GM18873 (cell line): ENCODE data around the gene C11orf24.

Experiments
- ATAC-seq: cut with Tn5 transposase; IDR thresholded peaks from one replicate; pipeline ENCODE4 v1.9.1; 2021; ENCODE audit warnings: mild to moderate bottlenecking, moderate library complexity, moderate number of reproducible peaks; ENCODE audit not compliant: unreplicated experiment, low FRiP score

C11orf24 gene

GRCh38 chr11:68271781-68272608 lies at the start of gene C11orf24:
Gene C11orf24, minus strand, starts transcription at chr11:68271973. Its CDS starts 8,206 bp downstream, at chr11:68263767.
- peak; percentile 67 for ATAC-seq

DNA sequence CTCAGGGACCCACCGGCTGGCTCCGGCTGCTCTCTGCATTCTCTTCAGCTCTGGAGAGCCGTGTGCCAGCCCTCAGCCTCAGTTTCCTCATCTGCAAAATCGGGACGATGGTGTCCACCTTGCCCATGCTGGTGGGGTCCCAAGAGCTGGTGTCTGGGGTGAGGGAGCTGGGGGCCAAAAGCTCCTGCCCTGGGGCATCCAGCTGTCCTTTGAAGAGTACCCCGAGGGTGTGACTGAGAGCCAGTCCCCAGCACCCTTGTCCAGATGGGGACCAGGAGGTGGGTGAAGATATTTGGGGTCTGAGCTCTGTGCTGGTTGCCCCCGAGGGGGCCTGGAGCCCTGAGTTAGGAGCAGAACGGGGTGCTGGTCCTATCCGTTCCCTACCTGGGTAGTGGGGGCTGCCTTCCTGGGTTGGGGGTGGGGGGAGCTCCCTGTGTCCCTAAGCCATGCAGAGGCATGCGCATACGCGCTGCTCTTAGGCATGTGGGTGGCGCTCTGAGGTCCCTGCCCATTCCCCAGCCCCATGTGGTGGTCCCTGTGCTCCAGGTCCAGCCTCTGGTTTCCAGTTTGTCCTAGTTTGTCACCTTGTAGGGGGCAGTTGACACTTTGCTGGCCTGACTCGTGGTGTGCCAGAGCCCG lies 45.5 kb upstream of the C11orf24 start:
- no peak for ATAC-seq

GRCh38 chr11:68315171-68315920 lies 43.6 kb upstream of the C11orf24 start:
- no peak for ATAC-seq

- no peak for ATAC-seq
Measured at GRCh38 chr11:68314203-68315170, 42.7 kb upstream of the C11orf24 start.

DNA sequence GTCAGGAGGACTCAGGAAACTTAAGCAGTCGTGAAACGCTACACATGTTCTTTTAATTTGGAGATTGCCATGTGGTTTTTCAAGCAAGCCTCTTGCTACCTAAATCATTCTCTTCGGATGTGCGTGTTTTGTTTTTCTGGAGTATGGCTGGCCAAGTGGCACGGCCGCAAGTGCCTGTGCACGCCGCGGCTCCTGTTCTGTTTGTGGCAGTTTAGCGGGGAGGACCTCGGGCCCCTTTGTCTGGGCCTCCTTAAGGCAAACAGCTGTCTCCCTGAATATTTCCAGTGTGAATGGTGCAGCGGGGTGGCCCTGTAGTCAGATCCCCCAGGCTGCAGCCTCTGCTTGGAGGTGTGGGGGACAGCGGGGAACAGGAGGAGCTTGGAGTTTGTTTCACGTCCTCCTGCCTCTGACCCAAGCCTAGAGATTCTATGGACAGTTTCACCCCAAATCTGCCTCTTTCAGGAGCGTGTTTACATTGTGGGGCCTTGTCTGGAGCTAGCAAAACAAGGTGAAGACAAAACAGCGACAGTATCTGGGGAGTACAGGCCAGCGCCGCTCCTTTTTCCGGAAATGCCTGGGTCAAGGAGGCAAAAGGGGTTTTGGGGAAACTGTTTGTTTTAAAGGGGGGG lies 41.9 kb upstream of the C11orf24 start:
- ATAC-seq = no peak

DNA sequence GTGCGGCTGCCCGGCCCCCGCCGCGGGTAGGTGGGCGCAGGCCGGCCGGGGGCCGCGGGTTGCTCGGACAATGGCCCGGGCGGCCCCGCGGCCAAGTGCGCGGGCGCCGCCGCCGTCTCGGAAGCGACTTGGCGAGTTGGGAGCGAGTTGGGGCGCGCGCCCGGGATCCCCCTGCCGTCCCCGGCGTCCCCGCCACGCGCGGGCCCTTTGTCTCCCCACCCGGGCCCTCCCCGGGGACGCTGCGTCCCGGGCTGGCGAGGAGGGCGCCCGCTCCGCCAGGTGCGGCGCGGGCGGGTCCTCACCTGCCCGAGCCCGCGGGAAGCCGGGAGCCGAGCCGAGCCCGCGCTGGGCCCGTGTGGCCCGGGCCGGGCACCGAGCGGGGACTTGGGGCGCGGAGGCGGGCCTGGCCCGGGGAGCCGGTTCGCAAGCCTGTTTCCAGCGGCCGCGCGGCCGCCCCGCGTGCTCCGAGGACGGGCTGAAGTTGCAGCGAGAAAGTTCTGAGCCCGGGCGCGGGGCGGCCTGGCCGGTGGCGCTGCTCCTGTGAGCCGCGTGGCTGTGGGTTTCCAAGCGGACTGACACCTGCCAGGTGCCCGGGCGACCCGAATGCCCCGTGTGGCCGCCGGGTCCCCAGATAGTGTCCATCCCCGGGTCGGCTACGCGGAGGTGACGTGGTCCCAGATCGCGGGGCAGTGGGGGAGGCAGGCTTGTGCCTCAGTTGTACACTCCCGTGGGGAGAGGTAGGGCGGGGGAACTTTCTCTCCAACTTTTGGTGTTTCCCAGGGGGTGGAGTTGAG lies 41.2 kb upstream of the C11orf24 start:
- ATAC-seq = no peak

- ATAC-seq = no peak
Measured at GRCh38 chr11:68312117-68312779, 40.5 kb upstream of the C11orf24 start, which contains the start of gene LRP5. Gene LRP5, plus strand, starts transcription at chr11:68312591. Its CDS starts 124 bp downstream, at chr11:68312715.

DNA sequence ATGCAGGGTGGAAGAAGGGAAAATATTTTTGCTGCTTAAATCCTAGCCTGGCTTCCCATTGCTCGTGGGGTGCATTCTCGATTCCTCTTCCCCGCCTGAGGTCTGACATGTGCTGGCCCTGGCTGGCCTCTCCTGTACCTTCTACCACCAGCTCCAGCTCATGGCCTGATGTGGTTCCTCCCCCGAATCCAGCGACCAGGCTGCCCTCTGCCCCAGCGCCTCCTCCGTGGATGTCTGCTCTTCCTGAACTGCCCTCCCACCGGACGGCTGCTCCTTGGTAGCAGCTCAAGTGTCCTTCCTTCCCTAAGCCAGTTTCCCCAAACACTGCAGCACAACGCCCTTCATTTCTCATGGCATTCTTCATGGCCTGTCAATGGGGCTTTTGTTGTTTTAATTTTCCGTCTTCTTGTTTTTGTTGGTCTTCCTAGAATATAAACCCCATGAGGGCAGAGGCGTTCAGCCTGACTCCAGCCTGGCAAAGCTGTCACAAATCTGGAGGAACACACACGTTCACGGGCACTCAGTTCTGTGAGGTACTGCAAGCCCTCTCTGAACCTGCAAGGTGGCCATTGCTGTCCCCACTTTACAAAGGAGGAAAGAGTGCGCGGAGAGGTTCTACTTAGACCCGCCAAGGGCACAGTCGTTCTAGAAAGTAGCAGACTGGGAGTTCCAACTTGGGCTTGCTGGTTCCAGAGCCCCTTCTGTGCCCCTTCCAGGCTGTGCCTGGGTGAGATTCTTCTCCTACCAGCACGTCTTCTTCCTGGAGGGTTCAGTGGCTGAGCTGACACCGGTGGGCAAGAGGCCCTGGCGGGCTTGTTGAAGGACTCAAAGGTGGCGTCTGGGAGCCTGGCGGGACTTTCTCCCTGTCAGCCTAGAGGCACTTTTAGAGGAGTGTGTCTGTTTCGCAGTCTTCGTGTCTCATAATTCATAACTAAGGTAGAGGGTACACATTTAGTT lies 39.7 kb upstream of the C11orf24 start:
- no peak for ATAC-seq

DNA sequence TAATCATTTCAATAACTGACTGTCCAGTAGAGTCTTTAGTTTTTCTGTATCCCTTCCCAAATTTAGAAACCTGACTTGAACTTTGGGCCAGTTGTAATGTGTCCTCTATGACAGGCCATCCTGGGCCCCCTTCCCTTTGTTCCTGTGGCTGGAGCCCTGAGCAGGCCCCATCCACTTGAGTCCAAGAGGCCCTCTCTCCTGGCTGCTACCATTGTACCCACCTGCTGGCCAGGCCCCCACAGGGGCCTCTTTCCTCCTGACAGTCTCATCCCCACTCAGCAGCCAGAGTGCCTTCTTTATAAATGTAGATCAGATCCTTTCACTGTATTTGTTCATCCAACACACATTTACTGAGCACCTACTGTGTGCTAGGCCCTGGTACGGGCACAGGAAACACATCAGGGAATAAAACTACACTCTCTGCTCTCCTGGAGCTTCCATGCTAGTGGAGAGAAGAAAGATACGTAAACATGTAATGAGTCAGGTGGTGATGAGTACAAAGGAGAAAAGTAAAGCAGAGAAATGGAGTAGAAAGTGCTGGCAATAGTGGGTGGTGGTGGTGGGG lies 37.9 kb upstream of the C11orf24 start:
- ATAC-seq = no peak

- no peak for ATAC-seq
Measured at GRCh38 chr11:68308068-68308467, 36.3 kb upstream of the C11orf24 start.

- ATAC-seq = no peak
Measured at GRCh38 chr11:68306636-68307035, 34.9 kb upstream of the C11orf24 start.

DNA sequence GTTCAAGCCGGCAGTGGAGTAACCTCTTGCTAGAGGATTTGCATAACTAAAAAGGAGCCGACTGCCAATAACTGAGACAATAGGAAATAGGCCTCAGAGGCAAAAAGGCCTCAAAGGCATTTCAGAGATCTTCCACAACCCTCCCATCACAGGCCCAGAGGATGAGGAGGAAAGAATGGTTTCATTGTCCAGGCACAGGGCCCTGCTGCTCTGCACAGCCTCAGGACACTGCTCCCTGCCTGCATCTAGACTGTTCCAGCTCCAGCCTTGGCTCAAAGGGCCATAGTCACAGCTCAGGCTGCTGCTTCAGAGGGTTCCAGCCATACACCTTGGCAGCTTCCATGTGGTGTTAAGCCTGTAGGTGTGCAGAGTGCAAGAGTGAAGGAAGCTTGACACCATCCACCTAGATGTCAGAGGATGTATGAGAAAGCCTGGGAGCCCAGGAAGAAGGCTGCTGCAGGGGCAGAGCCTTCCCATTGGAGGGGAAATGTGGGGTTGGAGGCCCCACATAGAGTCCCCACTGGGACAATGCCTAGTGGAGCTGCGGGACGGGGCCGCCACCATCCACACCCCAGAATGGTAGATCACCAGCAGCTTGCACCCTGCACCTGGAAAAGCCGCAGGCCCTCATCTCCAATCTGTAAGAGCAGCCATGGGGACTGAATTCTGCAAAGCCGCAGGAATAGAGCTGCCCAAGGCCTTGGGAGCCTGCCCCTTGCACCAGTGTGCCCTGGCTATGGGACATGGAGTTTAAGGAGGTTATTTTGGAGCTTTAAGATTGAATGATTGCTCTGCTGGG lies 32.4 kb upstream of the C11orf24 start:
- ATAC-seq = no peak

DNA sequence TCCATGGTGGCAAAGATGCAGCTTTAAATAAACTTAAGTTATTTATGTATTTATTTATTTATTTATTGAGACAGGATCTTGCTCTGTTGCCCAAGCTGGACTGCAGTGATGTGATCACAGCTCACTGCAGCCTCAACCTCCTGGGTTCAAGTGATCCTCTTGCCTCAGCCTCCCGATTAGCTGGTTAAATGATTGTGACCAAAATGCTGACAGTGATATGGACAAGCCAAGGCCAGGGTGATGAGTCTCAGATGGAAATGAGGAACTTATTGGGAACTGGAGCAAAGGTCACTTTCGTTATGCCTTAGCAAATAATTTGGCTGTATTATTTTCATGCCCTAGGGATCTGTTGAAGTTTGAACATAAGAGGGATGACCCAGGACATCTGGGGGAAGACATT lies 31.3 kb upstream of the C11orf24 start:
- no peak for ATAC-seq

GRCh38 chr11:68302670-68303069 lies 30.9 kb upstream of the C11orf24 start:
- ATAC-seq = no peak

- ATAC-seq = no peak
Measured at GRCh38 chr11:68302256-68302655, 30.5 kb upstream of the C11orf24 start.
